DMS79 treated with DMSO at 0.1 percent for 48 hours (cell line): ENCODE measurements around the gene GBP4.
"Not testable (repeated sequence)": the region's sequence is repeated elsewhere in the genome, so short reads cannot be mapped to it uniquely, and the experiment has no call there.

Experiments used
- DNase-seq: peaks from one replicate; lab custom pipeline; 2025; lab: John Stamatoyannopoulos, UW

GBP4 gene

GRCh38 chr1:89198491-89199072 lies at the start of gene GBP4:
GBP4 (minus strand) TSS chr1:89198942; CDS start chr1:89198834, 108 bp downstream.
- no peak for DNase-seq

DNA sequence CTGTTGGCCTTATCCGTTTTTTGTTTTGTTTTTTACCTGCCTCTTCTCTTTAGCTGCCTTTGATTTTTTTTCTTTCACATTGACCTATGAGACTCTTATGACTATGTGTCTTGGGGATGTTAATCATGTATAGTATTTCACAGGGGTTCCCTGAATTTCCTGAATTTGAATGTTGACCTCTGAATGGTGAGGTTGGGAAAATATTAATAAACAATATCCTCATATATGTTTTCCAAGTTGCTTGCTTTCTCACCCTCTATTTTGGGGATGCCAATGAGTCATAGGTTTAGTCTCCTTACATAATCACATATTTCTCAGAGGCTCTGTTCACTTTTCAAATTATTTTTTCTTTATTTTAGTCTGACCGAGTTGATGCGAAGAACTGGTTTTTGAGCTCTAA lies 44.3 kb upstream of the GBP4 start:
- no peak for DNase-seq

GRCh38 chr1:89221341-89221740 lies 22.6 kb upstream of the GBP4 start:
- no peak for DNase-seq

DNA sequence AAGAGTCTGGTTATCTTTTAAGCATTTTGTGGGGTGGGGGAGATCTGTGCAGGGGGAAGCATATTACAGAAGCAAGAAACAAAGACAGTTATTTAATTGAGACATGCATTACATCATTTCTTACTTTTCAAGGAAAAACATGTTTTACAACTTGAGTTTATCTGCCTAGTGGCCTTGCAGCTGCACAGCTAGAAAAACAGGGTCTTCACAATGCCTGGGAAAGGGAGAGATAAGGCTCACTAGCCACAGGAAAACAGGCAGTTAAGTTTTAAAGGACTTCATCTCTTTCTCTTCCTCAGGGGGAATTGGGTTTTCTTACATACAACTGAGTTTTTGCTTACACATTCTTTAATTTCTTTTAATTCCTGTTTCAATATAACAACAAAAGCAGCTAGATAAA lies 21.1 kb upstream of the GBP4 start:
- DNase-seq, result not testable (repeated sequence)

DNA sequence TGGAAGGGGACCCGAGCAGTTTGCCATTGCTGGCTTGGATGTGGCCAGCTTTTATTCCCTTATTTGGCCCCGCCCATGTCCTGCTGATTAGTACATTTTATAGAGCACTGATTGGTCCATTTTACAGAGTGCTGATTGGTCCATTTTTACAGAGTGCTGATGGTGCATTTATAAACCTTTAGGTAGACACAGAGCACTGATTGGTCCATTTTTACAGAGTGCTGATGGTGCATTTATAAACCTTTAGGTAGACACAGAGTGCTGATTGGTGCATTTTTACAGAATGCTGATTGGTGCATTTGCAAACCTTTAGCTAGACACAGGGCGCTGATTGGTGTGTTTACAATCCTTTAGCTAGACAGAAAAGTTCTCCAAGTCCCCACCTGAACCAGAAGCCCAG lies 20.2 kb upstream of the GBP4 start:
- DNase-seq, result not testable (repeated sequence)

DNA sequence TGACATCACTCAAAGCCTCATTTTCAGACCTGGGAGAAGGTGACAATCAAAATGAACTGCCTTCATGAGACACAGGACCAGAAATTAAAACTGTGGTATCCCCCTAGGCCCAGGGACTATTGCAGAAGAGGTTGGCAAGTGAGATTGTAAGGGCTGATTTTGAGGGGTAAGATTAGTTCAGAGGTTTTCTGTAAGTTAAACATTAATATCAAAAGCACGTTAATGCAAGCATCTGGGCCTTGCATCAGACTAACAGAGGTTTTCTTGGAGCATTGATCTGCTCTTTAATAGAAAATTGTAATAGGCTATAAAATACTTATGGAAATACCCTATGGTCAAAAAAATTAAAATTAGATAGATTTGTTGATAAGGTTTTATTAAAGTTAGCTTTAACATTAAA lies 14.6 kb upstream of the GBP4 start:
- DNase-seq, result no peak

GRCh38 chr1:89211035-89211634 lies 12.4 kb upstream of the GBP4 start:
- DNase-seq, result no peak

DNA sequence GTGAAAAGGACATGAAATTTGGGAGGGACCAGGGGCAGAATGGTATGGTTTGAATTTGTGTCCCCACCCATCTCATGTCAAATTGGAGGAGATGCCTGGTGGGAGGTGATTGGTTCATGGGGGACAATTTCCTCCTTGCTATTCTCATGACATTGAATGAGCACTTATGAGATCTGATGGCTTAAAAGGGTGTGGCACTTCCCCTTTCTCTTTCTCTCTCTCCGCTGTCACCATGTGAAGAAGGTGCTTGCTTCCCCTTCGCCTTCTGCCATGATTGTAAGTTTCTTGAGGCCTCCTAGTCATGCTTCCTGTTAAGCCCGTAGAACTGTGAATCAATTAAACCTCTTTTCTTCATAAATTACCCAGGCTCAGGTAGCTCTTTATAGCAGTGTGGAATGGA lies 7.6 kb upstream of the GBP4 start:
- no peak for DNase-seq

- DNase-seq, result no peak
Measured at GRCh38 chr1:89203166-89203565, 4.4 kb upstream of the GBP4 start.

DNA sequence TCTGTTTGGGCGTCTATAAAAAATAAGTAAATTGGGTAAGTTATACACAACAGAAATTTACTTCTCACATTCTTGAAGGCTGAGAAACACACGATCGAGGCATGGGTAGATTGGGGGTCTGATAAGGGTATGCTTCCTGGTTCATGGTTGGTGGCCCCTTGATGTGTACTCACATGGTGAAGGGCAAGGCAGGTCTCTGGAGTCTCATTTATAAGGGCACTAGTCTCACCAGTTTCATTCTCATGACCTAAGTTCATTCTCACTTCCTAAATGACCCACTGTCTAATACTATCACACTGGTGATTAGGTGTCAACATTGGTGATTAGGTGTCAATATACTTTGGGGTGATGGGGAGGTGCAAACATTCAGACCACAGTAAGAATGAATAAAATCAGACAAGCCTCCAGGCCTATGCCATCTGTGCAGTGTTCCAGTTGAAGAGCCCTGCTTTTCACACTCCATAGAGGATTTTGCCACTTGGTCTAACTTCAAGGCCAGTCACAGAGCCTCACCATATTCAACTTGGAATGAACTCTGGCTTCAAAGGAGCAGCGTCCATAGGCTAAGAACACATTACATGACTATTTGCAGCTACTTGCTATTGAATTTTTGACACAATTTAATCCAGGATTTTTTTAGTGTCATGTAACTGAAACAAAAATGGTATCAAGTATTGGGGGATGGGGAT lies 2.5 kb upstream of the GBP4 start:
- DNase-seq, result no peak

- no peak for DNase-seq
Measured at GRCh38 chr1:89200663-89201062, 1.9 kb upstream of the GBP4 start.

- DNase-seq, result no peak
Measured at GRCh38 chr1:89199525-89200031, 836 bp upstream of the GBP4 start.

DNA sequence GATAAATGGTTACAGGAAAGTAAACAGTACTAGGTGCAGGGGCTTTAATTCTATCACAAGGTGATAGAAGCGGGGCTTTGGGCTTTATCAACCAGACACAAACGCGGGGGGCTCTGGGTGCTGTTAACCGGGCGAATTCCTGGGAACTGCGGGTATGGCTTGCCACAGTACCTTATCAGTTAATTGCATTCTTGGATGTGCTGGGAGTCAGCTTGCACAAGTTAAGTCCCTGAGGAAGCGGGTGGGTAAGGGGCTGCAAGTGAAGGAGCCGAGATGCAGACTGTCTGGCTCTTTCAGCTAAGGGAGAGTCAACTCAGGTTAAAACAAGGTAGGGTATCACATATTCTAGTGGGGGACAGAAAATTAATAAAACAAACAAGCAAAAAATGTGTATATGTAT lies 661 bp downstream of the GBP4 start:
- DNase-seq, result no peak

GRCh38 chr1:89195476-89195875 lies 3.3 kb downstream of the GBP4 start:
- DNase-seq, result no peak

DNA sequence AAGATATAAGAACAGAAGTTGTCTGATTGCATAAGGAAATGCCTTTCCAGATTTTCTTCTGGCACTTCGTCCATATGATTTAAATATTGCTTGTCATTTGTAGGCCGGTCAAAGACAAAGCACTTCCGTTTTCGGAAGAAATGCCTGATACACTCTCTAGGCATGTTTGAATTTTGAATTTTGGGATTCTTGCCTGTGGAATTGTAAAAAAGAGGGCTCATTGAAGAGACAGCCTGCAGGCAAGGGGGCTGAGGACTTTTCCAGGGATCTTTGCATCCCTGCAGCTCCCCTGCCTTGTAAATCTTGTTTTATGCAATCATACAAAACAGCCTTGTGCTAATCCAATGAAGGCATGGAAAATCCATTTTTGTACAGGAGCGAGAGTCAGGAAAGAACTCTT lies 7.4 kb downstream of the GBP4 start:
- DNase-seq, result no peak

DNA sequence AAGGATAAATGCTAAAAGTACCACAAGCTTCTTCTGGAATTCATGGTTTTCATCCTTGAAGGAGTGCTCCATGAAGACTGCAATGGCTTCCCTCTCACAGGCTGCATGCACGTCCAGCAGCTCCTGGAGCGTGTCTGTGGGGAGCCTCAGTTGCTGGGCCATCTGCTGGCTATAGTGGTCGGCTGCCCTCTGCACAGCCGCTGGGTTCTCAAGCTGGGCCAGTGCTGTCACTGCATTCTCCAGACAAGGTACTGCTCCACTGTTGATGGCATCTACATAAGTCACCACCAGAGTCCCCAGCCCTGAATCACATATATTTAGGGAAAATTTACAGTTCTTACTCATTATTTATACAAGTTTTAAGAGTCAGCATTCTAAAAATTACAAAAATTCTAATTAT lies 8.7 kb downstream of the GBP4 start:
- DNase-seq, result no peak

DNA sequence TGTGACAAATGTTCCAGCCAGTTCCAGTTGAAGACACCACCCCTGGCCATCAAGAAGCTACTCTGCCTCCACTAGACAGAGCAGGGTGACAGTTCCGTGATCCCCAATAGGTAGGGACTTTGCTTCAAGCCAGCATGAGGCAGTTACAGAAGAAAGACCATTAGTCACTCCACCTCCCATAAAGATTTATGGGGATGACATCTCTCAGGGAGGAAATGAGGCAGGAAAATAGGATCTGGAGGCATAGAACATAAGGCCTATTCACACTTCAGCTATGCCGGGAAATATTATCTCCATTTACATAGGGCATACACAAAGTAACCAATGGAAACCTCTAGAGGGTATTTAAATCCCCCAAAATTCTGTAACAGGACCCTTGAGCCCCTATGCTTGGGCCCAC lies 19.4 kb downstream of the GBP4 start:
- DNase-seq, result no peak

DNA sequence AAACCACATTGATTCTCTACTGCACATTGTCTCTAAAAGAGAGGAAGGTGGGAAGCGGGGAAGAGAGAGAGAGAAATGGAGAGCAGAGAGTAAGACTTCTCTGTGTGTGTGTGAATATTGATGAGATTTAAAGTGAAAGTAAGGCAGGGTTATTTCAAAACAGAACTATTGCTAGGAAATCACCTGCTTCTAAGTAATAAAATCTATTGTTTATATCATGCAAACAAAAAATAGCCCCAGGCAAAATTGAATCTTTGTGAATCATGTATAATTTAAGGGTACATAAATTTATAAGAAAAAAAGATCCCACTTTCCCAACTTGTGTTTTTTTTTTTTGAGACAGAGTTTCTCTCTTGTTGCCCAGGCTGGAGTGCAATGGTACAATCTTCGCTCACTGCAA lies 21.8 kb downstream of the GBP4 start:
- no peak for DNase-seq

DNA sequence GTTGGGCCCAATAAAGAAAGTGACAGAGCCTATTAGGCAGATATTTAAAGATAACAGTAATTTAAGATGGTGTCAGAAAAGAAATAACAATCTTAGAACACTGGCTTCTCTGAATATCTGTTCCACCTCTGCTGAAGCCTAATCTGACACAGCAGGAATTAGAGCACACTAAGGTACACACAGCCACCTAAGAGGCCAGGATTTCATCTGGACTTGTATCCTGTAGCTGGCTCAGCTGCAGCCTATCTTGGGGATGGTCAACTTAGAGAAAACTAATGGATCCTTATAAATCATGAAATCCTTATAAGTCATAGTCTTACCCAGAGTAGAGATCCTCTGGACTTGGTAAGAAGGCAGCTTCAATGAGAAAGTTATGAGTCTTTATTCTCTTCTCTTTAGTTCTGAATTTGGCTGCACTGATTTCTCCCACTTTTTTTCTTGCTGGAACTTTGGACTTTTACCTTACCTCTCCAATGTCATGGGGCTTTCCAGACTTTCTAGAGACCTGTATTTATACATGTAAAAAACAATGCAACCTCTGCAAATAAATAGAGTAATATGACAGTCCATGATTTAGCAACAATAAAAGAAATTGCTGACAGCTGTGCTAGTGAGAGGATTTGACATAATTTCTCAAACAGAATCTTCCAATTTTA lies 23.0 kb downstream of the GBP4 start, which contains the start of gene GBP7:
TSS of gene GBP7 (minus strand) at position 403 of the 656 bp plus-strand sequence. CDS start 4,068 bp downstream, outside the sequence.
- DNase-seq, result no peak

DNA sequence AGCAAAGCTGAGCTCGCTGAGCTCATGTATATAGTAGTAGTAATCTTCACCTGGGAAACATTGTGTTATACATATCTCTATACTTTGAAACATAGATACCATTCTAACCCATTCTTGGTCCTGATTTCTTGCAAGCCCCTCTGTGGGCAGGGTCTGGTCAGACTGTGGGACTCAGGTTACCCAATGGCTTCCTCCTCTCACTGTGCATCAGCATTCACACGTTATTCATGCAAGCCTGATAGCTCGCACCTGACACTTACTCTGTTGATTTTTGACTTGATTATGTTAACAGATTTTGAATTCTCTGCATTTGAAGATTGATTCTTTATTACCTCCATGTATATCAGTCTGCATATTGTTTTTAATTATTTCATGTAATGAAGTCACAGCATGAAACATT lies 24.3 kb downstream of the GBP4 start:
- DNase-seq, result no peak

DNA sequence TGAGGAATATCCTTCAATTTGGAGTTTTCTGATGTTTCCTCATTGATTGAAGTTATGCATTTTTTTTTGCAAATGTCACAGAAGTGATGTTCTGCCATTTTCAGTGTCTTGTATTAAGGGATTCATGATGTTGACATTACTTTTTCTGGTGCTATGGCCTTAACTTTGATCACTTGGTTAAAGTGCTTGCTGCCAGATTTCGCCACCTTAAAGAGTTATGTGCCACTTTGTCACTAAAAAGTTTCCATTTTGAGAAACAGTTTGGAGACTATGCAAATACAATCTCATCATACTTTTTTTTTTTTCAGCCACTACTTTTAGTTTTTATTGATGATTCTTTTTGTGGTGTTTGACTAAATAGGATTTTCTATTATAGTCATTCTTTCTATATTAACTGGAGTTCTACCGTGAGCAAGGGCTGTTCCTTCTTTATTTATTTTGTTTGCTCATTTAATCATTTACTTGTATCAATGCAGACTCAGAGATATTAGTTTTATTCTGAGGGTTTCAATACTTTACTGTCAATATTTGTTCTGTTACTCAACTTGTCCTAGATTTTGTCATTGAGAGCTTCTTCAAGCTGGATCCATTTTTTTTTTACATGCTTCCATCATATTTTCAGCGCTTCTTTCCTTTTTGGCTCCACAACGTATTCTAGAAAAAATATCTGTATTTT lies 26.1 kb downstream of the GBP4 start:
- DNase-seq, result no peak

DNA sequence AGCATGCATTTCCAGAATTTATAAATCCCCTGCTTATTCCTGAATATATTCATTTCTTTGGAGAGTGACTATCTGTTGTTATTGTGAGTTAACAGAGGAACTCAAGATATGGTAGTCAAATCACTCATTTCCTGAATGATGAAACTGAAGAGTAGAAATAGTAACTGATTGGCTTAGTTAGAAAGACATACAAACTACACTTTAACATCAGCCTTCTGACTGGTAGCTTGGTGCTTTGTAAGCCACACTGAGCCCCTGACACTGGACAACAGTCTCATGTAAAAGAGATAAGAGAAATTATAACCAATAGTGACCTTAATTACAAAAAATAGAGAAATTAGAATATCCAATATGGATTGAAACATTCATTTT lies 27.7 kb downstream of the GBP4 start:
- no peak for DNase-seq
